Memory B cell (primary cell): ENCODE measurements around the gene PIGU.

Source experiments
- ATAC-seq: fragments of 150-1000 bp; cut with Tn5 transposase; 2 replicates; pipeline ENCODE4 v1.10.0; 2021; ENCODE audit warnings: low read depth, mild to moderate bottlenecking, moderate library complexity
- DNase-seq, 2 donors: peaks; one replicate each; pipeline ENCODE4 v3.0.0; 2022; ENCODE audit warnings: low spot score in 2 of 2
- H3K27ac Mint-ChIP-seq: one replicate; pipeline ENCODE4 v1.8.0; 2022; ENCODE audit warnings: mild to moderate bottlenecking, moderate library complexity, mixed read lengths
- H3K27me3 Mint-ChIP-seq: one replicate; pipeline ENCODE4 v1.8.0; 2022; ENCODE audit warnings: mixed read lengths
- H3K36me3 Mint-ChIP-seq: one replicate; pipeline ENCODE4 v1.8.0; 2022; ENCODE audit warnings: mild to moderate bottlenecking, mixed read lengths
- H3K4me1 Mint-ChIP-seq: one replicate; pipeline ENCODE4 v1.8.0; 2022; ENCODE audit warnings: mixed read lengths
- H3K4me3 Mint-ChIP-seq: one replicate; pipeline ENCODE4 v1.8.0; 2022; ENCODE audit warnings: mild to moderate bottlenecking, moderate library complexity, mixed read lengths
- H3K9me3 Mint-ChIP-seq: one replicate; pipeline ENCODE4 v1.8.0; 2022; ENCODE audit warnings: mixed read lengths

The PIGU gene

GRCh38 chr20:34710861-34711574 is 34.1 kb upstream of the PIGU start:
- DNase-seq (no peak), ATAC-seq (no peak)
- peak overlapping the region; percentile 25 for H3K27ac Mint-ChIP-seq
- H3K27me3 Mint-ChIP-seq, result no peaks in the 10 kb centered on the region
- H3K4me3 Mint-ChIP-seq, result peak overlapping the region; percentile 77
- peaks cover 10% of the 10 kb centered on the region for H3K36me3 Mint-ChIP-seq
- peaks cover 16% of the 10 kb centered on the region for H3K4me1 Mint-ChIP-seq
- no peaks in the 10 kb centered on the region for H3K9me3 Mint-ChIP-seq

- Mint-ChIP-seq H3K9me3 (no peaks in the 10 kb centered on the region), H3K4me3 (peak overlapping the region; percentile 77), H3K27me3 (no peaks in the 10 kb centered on the region), H3K36me3 (peaks cover 10% of the 10 kb centered on the region), H3K27ac (peak overlapping the region; percentile 25), H3K4me1 (peaks cover 16% of the 10 kb centered on the region)
- ATAC-seq, result no peak
- no peak for DNase-seq
Observed at GRCh38 chr20:34710568-34710839, 33.6 kb upstream of the PIGU start.

DNA sequence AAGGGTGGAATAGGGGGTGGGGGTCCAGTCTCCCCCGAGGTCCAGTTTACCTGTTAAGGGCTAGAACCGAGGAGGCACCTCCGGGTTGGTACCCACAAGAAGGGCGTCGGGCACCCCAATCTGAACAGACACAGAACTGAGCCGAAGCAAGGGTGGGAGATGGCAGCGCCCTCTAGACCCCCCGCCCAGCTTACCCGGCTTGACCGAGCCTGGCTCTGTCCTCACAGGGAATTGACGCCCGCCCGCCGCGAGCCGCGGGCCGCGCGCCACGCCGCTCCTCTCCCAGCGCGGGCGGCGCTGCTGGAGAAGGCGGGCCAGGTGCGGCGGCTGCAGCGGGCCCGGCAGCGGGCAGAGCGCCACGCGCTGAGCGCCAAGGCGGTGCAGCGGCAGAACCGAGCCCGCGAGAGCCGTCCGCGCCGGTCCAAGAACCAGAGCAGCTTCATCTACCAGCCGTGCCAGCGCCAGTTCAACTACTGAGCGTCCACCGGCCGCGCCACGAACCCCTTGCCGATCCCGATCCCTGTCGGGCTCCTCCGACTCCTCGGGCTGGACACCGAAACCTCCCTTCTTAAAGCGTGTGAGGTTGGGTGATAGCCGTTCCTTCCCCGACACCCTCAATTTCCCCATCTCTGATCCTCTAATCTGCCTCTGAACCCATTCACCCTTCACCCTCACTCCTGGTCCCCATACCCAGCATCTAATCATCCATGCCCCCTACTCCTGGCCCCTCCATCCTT is 33.1 kb upstream of the PIGU start:
- ATAC-seq (peak; percentile 55), DNase-seq (no peak)
- H3K27ac Mint-ChIP-seq, result peak overlapping the region; percentile 93
- H3K4me3 Mint-ChIP-seq, result peak overlapping the region; percentile 86
- no peaks in the 10 kb centered on the region for H3K9me3 Mint-ChIP-seq
- peaks cover 19% of the 10 kb centered on the region for H3K4me1 Mint-ChIP-seq
- H3K27me3 Mint-ChIP-seq, result no peaks in the 10 kb centered on the region
- peaks cover 7% of the 10 kb centered on the region for H3K36me3 Mint-ChIP-seq

DNA sequence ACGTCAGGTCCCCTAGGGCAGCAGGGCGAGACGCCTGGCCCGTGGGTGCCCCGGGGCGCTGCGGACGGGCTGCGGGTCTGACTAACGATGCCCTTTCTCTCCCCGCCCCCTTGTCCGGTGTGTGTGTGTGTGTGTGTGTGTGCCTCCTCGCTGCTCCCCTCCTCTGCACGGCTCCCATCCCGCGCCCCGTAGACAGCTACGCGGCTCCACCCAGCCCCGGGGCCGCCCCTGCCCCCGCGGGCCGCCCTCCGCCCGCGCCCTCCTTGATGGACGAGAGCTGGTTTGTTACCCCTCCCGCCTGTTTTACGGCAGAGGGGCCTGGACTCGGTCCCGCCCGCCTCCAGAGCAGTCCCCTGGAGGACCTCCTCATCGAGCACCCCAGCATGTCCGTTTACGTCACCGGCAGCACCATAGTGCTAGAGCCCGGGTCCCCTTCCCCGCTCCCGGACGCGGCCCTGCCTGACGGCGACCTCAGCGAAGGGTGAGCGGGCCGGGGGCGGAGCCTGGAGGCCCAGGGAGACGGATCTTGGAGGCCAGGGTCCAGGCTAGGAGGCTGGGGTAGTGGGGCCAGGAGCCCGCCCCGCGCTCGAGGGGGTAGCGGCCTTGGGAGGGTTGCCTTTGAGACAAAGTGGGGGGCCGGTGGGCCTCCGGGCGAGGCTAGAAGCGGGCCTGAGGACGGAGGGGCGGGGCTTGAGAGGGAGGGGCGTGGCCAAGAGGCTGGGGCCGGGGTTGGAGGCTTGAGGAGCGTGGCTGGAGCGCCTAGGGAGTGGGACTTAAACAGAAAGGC is 32.3 kb upstream of the PIGU start:
- H3K4me3 Mint-ChIP-seq, result peak overlapping the region; percentile 86
- ATAC-seq, result peak; percentile 61
- peak overlapping the region; percentile 93 for H3K27ac Mint-ChIP-seq
- peak; percentile 84 to 94 for DNase-seq
- H3K27me3 Mint-ChIP-seq, result no peaks in the 10 kb centered on the region
- H3K4me1 Mint-ChIP-seq, result peaks cover 20% of the 10 kb centered on the region
- H3K36me3 Mint-ChIP-seq, result peaks cover 4% of the 10 kb centered on the region
- H3K9me3 Mint-ChIP-seq, result no peaks in the 10 kb centered on the region

GRCh38 chr20:34708621-34709043 is 31.7 kb upstream of the PIGU start:
- H3K4me1 Mint-ChIP-seq, result peaks cover 22% of the 10 kb centered on the region
- peak; percentile 11 for ATAC-seq
- no peaks in the 10 kb centered on the region for H3K9me3 Mint-ChIP-seq

DNA sequence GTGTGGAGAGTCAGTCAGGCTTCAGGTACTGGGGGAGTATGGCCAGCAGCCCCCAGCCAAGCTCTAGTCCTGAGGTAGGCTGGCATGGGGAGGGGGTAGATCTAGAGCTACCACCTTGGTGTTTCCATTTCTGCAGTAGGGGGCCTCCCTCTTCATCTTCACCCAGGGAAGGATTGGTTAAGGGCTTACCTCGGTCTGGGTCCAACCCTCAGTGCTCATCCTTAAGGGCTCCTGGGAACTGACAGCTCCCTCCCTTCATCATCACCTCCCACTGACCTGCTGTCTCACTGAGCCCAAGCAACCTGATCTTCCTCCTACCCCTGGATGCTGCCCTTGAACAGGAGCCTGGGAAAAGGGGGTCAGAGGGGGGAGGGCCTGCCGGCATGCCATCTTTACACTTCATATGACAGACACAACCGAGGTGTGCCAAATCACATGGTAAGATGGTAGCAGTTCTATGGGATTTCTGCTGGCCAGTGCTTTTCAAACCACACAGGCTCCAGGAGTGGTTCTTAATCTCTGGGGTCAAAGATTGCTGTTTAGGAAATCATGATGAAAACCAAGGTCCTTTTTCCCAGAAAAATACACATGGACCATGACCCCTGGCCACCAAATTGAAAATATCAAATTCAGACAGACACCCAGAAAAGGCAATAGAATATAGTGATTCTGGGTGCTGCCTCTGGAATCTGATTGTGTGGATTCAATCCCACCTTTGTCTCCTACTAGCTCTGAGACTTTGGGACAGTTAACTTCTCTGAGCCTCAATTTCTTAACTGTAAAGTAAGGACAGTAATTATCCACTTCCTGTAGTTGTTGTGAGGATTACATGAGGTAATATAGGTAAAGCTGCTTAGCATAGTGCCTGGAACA is 30.3 kb upstream of the PIGU start:
- H3K9me3 Mint-ChIP-seq, result no peaks in the 10 kb centered on the region
- no peaks in the 10 kb centered on the region for H3K36me3 Mint-ChIP-seq
- H3K4me3 Mint-ChIP-seq, result no peak overlapping the region
- ATAC-seq (no peak), DNase-seq (no peak)
- H3K27ac Mint-ChIP-seq, result peak overlapping the region; percentile 99
- H3K27me3 Mint-ChIP-seq, result no peaks in the 10 kb centered on the region
- peaks cover 31% of the 10 kb centered on the region for H3K4me1 Mint-ChIP-seq

More at GRCh38 chr20:34708621-34709043, 31.7 kb upstream of the PIGU start:
- Mint-ChIP-seq H3K4me3 (peak overlapping the region; percentile 86), H3K27me3 (no peaks in the 10 kb centered on the region), H3K27ac (peak overlapping the region; percentile 93), H3K36me3 (peaks cover 4% of the 10 kb centered on the region)
- DNase-seq, result peak; percentile 64 to 77

DNA sequence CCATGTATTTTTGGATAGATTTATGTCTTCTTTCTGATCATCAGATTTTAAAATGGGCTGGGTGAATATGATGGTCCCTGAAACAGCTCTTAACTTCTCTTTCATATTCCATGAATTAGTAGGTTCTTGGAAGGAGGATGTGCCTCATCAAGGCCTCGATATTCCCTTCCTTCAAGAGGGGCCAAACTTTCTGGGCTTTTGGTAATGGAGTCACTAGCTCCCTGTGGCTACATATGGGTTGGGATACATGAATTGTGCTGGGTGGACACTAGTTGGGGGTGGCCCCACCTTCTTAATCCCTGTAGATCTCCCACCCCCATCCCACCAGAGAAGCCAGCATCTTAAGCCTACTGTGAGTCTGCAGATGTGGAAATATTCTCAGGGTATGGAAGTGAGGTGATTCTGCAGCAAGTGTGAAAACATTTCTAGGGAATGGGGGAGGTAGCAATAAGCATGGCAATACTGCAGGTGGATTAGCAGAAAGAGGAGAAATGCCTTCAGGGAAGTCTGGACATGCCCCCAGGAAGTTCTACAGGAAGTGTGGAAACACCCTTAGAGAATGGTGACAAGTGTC is 29.5 kb upstream of the PIGU start:
- Mint-ChIP-seq H3K4me3 (no peak overlapping the region), H3K4me1 (peaks cover 31% of the 10 kb centered on the region), H3K27ac (peak overlapping the region; percentile 99)

GRCh38 chr20:34705397-34706301 is 28.8 kb upstream of the PIGU start:
- H3K4me3 Mint-ChIP-seq, result peak overlapping the region; percentile 89
- H3K4me1 Mint-ChIP-seq, result peaks cover 30% of the 10 kb centered on the region
- ATAC-seq, result no peak
- peak overlapping the region; percentile 99 for H3K27ac Mint-ChIP-seq
- DNase-seq, result no peak
- no peaks in the 10 kb centered on the region for H3K9me3 Mint-ChIP-seq
- H3K36me3 Mint-ChIP-seq, result no peaks in the 10 kb centered on the region
- peaks cover 4% of the 10 kb centered on the region for H3K27me3 Mint-ChIP-seq

More for the DNA sequence above, 29.5 kb upstream of the PIGU start:
- DNase-seq (no peak), ATAC-seq (no peak)
- Mint-ChIP-seq H3K27me3 (peaks cover 4% of the 10 kb centered on the region), H3K9me3 (no peaks in the 10 kb centered on the region), H3K36me3 (no peaks in the 10 kb centered on the region)

DNA sequence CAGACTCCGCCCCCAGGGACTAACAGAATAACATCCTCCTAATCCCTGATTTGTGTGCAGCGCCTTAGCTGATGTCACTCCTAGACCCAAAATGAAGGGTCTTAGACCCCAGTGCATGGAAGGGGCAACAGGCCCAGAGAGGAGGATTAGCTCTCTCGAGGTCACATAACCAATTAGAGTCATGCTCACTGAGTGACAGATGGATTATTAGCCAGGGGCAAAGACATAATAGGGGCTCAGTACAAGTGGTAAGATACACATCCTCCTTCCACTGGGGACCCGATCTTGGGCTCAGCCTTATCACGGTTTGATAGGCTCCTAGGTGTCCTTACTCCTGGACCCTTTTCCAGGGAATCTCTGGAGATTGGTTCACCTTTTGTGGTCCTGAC is 28.1 kb upstream of the PIGU start:
- no peak for ATAC-seq
- H3K27ac Mint-ChIP-seq, result peak overlapping the region; percentile 99
- no peaks in the 10 kb centered on the region for H3K36me3 Mint-ChIP-seq
- peak overlapping the region; percentile 89 for H3K4me3 Mint-ChIP-seq
- H3K9me3 Mint-ChIP-seq, result no peaks in the 10 kb centered on the region
- H3K27me3 Mint-ChIP-seq, result peaks cover 4% of the 10 kb centered on the region
- DNase-seq, result no peak
- H3K4me1 Mint-ChIP-seq, result peaks cover 24% of the 10 kb centered on the region

DNA sequence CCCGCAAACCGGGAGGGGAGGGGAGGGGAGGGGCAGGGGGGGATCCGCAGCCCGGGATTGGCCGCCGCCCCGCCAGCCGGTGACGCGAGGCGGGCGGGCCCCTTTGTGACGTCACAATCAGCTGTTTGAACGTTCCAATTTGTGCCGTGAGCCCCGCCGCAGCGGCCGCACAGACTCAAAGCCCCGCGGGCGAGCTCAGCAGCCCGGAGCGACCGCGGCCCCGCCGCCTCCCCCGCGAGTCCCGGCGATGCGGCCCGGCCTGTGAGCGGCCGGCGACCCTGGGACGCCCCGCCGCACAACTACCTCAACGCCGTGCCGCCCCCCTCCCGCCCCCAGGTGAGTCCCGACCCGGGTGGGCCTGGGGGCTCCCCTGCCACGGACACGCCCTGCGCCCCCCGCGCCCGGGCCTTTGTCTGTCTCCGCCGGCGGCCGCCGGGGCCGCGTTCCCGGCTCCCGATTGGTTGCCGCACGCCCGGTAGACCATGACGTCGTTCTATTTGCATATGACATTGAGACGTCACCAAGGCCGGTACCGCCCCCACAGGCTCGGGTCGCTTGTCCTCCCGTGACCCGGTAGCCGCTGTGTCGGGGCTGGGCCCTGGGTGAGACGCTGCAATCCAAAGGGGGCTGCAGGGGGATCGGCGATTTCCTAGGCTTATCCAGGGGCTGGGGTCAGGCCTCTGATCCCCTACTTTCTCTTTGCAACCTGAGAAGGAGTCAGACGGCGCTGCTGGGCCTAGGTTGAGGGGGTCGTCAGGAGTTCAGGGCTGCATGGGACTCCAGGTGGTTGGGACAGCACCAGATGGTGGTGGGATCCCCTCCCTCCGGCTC is 27.5 kb upstream of the PIGU start, which contains the start of gene TP53INP2:
Gene TP53INP2 (plus strand): TSS at position 168 of the 831 bp plus-strand sequence. CDS start 4,396 bp downstream, outside the sequence.
- Mint-ChIP-seq H3K9me3 (no peaks in the 10 kb centered on the region), H3K27ac (peak within 1 kb of the TSS; percentile 99), H3K4me3 (peak within 1 kb of the TSS; percentile 95), H3K36me3 (no peaks in the 10 kb centered on the region), H3K27me3 (peaks cover 4% of the 10 kb centered on the region), H3K4me1 (peaks cover 24% of the 10 kb centered on the region)
- DNase-seq (peak; percentile 90), ATAC-seq (peak; percentile 72)

DNA sequence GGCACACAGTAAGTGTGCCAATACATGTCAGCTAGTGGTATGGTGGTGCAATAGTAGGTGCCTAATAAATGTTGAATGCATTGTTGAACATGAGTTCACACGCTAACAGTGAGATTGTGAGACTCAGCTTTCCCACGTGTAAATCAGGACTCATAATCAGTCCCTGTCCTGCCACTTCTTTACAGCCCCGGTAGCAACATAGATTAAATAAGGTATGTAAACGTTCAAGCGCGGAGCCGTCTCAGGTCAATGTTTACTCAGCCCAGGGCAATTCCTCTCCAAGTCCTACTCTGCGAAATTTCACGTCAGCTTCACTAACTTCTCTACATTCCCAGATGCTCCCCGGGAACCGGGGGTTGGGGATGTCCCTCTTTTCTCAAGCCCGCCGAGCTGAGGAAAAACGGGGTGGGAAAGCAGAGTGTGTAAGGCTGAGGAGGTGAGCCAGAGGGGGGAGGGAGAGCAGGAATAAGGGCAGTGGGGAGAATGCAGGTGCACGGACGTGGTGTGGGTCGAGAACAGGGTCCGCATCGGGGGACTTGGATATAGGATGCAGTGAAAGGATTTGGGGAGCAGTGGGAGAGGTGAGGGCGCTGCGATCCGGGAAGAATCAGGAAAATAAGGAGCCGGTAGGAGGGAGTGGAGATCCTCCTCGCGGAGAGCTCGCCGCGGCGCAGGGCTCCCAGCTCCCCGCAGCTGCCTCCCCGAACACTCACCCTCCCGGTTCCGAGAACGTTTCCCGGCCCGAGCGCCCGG is 26.7 kb upstream of the PIGU start:
- ATAC-seq (no peak), DNase-seq (no peak)
- peaks cover 22% of the 10 kb centered on the region for H3K4me1 Mint-ChIP-seq
- peak overlapping the region; percentile 95 for H3K4me3 Mint-ChIP-seq
- H3K27ac Mint-ChIP-seq, result peak overlapping the region; percentile 99
- peaks cover 7% of the 10 kb centered on the region for H3K27me3 Mint-ChIP-seq
- no peaks in the 10 kb centered on the region for H3K36me3 Mint-ChIP-seq
- no peaks in the 10 kb centered on the region for H3K9me3 Mint-ChIP-seq
